Smooth muscle cell (in vitro differentiated cells): ENCODE results near the gene TRAFD1. TPM values are rescaled to one million over a fixed set of nuclear protein-coding genes. Genes with fewer than 3 reads are reported as not detected.

Source experiments
- DNase-seq: peaks from one replicate; lab custom pipeline; 2025; ENCODE audit not compliant: unreplicated experiment; lab: John Stamatoyannopoulos, UW
- H2AFZ ChIP-seq: fragments of 200-600 bp; sonication (generic); 2 replicates; pipeline ENCODE4 v1.6.0; 2016; ENCODE audit warnings: antibody characterized with exemption, low read depth, mild to moderate bottlenecking
- H3F3A ChIP-seq: fragments of 200-600 bp; sonication (generic); 2 replicates; pipeline ENCODE4 v1.6.0; 2017; ENCODE audit warnings: antibody characterized with exemption, low read depth
- H3K27ac ChIP-seq: fragments of 200-600 bp; sonication (generic); 2 replicates; pipeline ENCODE4 v1.5.1; 2016; ENCODE audit warnings: low read depth, mild to moderate bottlenecking
- H3K27me3 ChIP-seq: fragments of 200-600 bp; sonication (generic); 2 replicates; pipeline ENCODE4 v1.6.1; 2016; ENCODE audit warnings: low read depth, mild to moderate bottlenecking
- H3K36me3 ChIP-seq: fragments of 200-600 bp; sonication (generic); 2 replicates; pipeline ENCODE4 v1.5.1; 2016; ENCODE audit warnings: low read depth
- H3K4me1 ChIP-seq: fragments of 200-600 bp; sonication (generic); 2 replicates; pipeline ENCODE4 v1.5.1; 2016; ENCODE audit warnings: low read depth
- H3K4me2 ChIP-seq: fragments of 200-600 bp; sonication (generic); 2 replicates; pipeline ENCODE4 v1.6.0; 2016; ENCODE audit warnings: mild to moderate bottlenecking
- H3K4me3 ChIP-seq: fragments of 200-600 bp; sonication (generic); 2 replicates; pipeline ENCODE4 v1.5.1; 2016; ENCODE audit warnings: mild to moderate bottlenecking
- H3K79me2 ChIP-seq: fragments of 200-600 bp; sonication (generic); 2 replicates; pipeline ENCODE4 v1.6.0; 2016; ENCODE audit warnings: low read depth, mild to moderate bottlenecking
- H3K9ac ChIP-seq: fragments of 200-600 bp; sonication (generic); 2 replicates; pipeline ENCODE4 v1.6.0; 2016; ENCODE audit warnings: low read depth
- H3K9me3 ChIP-seq: fragments of 200-600 bp; sonication (generic); replicated peaks from 2 replicates; pipeline ENCODE4 v1.5.1; 2016; ENCODE audit warnings: low read depth
- H4K20me1 ChIP-seq: fragments of 200-600 bp; sonication (generic); 2 replicates; pipeline ENCODE4 v1.6.0; 2016; ENCODE audit warnings: low read depth
- WGBS: methylation state at CpG from one replicate; pipeline ENCODE4 v1.1.7; 2016; ENCODE audit warnings: low lambda C conversion rate; 5-methylcytosine and 5-hydroxymethylcytosine counted together
- polyA plus RNA-seq: library from polyadenylated mRNA; unstranded; fragments of >200 nt; fragmentation: Nextera tagmentation; extraction: Ambion mirVana; gene quantifications from 2 replicates; pipeline ENCODE4 v1.2.1, GENCODE V29; 2016
- total RNA-seq: library from RNA; depleted of rRNA; stranded (reverse); fragments of >200 nt; gene quantifications from 2 replicates; pipeline ENCODE4 v1.2.3, GENCODE V29; 2014
- TF ChIP-seq, protein P1 (sequence below): fragments of 200-600 bp; sonication (generic); IDR thresholded peaks from 2 replicates; pipeline ENCODE4 v1.5.1; 2017; ENCODE audit warnings: borderline replicate concordance, mild to moderate bottlenecking, antibody characterized with exemption; ENCODE audit not compliant: insufficient read depth, poor library complexity, severe bottlenecking

Gene TRAFD1
- total and polyA plus RNA-seq, 2 experiments from 2014 or later, result 30.2 to 44.8 TPM

DNA sequence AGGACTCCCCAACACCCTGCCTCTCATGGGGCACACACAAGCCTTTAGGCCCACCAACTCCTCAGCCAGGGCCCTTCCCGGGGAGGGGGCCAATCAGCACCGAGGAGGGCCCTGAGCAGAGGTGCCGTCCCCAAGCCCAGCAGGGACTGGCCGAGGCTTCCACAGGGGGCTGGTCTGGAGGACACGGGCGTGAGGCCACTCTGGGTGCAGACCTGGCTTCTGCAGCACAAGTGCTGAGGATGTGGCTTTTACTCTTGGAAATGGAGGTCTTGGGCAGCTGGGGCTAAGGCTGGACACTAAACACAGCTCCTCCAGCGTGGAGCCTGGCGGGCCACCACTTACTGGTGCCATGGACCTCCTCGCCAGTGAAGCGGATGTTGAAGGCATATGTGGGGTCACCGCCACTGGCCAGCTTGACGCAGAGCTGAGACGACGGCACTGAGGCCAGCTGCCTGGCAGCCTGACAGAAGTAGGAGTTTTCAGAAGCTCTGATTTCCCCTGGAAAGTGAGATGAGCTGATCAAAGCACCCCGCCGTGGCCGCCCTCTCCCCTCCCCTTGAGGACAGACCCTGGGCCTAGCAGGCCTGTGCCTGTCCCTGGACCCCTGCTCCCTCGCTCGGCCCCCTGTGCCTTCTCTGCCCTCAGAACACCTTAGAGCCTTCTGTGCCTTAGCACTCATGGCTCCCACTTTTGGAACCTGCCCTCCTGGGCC, 44.0 kb downstream of the TRAFD1 start:
- Histone ChIP-seq H3K27me3 (no peaks in the 10 kb centered on the region), H3K27ac (no peak overlapping the region), H3K9ac (no peak overlapping the region), H3K9me3 (no peaks in the 10 kb centered on the region), H4K20me1 (no peaks in the 10 kb centered on the region), H2AFZ (no peak overlapping the region), H3K4me1 (no peaks in the 10 kb centered on the region), H3F3A (no peaks in the 10 kb centered on the region), H3K4me3 (no peak overlapping the region), H3K36me3 (no peaks in the 10 kb centered on the region), H3K4me2 (no peak overlapping the region), H3K79me2 (no peaks in the 10 kb centered on the region)
- no peak for DNase-seq
- TF ChIP-seq, protein P1, sequence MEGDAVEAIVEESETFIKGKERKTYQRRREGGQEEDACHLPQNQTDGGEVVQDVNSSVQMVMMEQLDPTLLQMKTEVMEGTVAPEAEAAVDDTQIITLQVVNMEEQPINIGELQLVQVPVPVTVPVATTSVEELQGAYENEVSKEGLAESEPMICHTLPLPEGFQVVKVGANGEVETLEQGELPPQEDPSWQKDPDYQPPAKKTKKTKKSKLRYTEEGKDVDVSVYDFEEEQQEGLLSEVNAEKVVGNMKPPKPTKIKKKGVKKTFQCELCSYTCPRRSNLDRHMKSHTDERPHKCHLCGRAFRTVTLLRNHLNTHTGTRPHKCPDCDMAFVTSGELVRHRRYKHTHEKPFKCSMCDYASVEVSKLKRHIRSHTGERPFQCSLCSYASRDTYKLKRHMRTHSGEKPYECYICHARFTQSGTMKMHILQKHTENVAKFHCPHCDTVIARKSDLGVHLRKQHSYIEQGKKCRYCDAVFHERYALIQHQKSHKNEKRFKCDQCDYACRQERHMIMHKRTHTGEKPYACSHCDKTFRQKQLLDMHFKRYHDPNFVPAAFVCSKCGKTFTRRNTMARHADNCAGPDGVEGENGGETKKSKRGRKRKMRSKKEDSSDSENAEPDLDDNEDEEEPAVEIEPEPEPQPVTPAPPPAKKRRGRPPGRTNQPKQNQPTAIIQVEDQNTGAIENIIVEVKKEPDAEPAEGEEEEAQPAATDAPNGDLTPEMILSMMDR, result no peak
- WGBS, result 95% methylated on average over 19 of the region's 19 CpGs

DNA sequence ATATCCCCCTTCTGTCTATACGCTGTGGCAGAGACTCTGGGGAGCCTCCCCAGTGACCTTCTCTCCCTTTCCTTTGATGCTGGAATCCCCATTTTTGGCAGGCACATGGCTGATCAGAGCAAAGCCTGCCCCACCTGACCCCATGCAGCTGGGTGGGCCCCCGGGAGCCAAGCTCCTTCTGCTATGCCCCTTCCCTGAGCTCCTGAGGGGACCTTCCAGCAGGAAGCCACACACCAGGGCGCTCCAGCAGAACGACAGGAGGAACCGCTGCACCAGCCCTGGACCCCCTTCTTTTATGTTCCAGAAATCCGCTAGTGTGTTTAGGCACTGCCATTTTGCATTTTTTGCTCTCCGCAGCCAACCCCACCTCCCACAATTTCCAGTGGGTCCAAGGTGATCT, 44.6 kb downstream of the TRAFD1 start:
- Histone ChIP-seq H3K4me1 (no peaks in the 10 kb centered on the region), H3K79me2 (no peaks in the 10 kb centered on the region), H3K36me3 (no peaks in the 10 kb centered on the region), H3K27me3 (no peaks in the 10 kb centered on the region), H3K9me3 (no peaks in the 10 kb centered on the region), H3K27ac (no peak overlapping the region), H3K9ac (no peak overlapping the region), H3K4me3 (no peak overlapping the region), H4K20me1 (no peaks in the 10 kb centered on the region), H3F3A (no peaks in the 10 kb centered on the region), H3K4me2 (no peak overlapping the region), H2AFZ (no peak overlapping the region)
- WGBS, result 99% methylated on average over 7 of the region's 7 CpGs
- TF ChIP-seq, protein P1, result no peak
- no peak for DNase-seq

DNA sequence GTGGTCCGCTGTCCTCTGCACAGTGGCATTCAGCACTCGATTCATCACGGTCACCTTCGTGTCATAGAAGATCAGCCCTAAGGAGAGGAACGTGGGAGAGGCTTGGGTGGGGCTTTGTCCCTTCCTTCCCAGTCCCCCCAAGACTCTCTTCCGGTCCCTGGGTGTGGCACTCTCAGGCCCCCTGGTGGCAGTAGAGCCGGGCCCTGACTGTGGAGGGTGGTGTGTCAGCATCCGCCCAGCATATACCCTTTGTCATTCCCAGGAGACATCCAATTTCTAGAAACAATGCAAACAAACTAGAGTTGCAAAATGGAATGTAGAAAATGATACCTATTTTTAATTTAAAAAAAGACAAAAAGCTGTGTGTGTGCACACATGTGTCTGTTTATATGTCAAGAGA, 45.0 kb downstream of the TRAFD1 start:
- Histone ChIP-seq H3K27me3 (no peaks in the 10 kb centered on the region), H4K20me1 (no peaks in the 10 kb centered on the region), H3K36me3 (no peaks in the 10 kb centered on the region), H3K4me3 (no peak overlapping the region), H2AFZ (no peak overlapping the region), H3K27ac (no peak overlapping the region), H3K79me2 (no peaks in the 10 kb centered on the region), H3K4me1 (no peaks in the 10 kb centered on the region), H3K9ac (no peak overlapping the region), H3F3A (no peaks in the 10 kb centered on the region), H3K9me3 (no peaks in the 10 kb centered on the region), H3K4me2 (no peak overlapping the region)
- TF ChIP-seq, protein P1, result no peak
- WGBS, result 73% methylated on average over 8 of the region's 8 CpGs
- DNase-seq, result no peak
